GM21447 (cell line): Measurements from ENCODE around the gene GPR158.

Experiments
- ATAC-seq: cut with Tn5 transposase; IDR thresholded peaks from one replicate; pipeline ENCODE4 v1.9.1; 2021; ENCODE audit not compliant: unreplicated experiment

Gene GPR158

DNA sequence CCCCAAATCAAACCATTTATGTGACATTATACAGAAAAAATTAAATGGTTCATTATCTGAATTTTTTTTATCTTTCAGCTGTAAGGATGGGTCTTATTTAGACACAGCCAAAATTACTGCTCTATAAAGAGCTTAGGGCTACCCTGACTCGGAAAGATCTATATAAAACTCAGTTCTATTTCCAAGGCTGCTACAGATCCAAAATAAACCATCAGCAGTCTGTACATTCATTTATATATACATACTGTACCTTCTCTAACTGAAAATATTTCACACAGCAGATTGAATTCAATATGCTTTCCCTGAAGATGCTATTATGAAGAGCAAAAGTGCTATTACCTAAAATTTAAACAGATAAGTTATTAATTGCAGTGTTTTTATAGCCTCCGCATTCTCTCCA lies 471.6 kb downstream of the GPR158 start:
- ATAC-seq = no peak

DNA sequence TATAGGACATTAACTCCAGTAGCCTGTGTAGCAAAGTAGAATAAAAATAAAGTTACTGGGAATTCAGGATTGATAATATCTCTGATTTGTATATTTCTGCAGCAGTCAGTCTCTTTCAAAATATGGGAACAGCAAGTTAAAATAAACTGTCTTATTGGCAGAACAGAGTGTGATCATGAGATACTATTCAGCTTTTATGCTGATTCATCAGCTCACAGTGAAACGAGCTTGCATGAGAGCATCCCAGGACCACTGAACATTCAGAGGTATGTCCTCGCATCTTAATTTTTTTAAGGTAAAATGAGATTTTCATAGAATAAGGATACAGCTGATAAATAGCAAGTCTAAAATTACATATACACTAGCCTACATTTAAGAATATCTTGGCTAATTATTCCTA lies 476.7 kb downstream of the GPR158 start:
- no peak for ATAC-seq
